Hepatic stellate cell (primary cell): ENCODE results near the gene COL1A1.

Experiments
- DNase-seq: peaks from one replicate; pipeline ENCODE4 v3.0.0; 2011; ENCODE audit warnings: low spot score

Gene COL1A1

DNA sequence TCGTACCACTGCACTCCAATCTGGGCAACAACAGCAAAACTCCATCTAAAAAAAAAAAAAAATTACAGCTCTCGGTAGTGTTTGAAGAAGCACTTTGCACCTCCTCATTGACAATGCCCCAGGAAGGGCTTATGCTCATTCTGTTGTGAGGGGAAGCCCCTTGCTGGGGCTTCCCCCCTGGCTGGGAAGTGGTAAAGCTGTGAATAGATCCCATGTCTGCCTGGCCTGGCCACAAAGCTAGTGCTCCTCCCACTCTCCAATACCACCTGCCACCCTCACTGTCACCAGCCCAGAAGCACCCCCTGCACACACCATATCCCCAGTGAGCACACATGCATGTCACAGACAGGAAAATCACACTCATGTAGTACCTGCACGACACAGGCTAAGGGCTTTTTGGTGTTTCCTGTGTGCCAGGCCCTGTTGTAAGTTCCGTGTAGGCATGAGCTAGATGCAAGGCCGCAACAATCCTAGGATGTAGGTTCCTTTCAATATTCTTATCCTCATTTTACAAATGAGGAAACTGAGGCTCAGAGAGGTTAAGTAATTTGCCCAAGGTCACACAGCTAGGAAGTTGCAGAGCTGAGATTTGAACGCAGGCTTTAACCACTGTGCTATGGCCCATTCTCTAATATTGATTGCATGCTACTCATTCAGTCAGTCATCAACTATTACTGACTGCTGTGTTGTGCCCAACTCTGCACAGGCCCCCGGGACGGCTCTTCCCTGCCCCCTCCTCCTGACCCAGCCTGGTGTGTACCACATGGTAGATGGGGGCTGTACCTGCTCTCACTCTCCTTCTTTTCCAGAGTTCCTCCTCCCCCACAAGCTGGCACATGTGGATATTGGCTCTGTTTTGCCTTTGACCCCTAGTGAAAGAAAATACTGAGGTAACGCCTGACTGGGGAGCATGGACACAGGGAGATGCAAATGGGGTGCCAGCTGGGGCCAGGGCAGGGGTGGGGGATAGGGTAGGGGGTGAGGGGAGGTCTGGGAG is 11.9 kb upstream of the COL1A1 start:
- DNase-seq: no peak

DNA sequence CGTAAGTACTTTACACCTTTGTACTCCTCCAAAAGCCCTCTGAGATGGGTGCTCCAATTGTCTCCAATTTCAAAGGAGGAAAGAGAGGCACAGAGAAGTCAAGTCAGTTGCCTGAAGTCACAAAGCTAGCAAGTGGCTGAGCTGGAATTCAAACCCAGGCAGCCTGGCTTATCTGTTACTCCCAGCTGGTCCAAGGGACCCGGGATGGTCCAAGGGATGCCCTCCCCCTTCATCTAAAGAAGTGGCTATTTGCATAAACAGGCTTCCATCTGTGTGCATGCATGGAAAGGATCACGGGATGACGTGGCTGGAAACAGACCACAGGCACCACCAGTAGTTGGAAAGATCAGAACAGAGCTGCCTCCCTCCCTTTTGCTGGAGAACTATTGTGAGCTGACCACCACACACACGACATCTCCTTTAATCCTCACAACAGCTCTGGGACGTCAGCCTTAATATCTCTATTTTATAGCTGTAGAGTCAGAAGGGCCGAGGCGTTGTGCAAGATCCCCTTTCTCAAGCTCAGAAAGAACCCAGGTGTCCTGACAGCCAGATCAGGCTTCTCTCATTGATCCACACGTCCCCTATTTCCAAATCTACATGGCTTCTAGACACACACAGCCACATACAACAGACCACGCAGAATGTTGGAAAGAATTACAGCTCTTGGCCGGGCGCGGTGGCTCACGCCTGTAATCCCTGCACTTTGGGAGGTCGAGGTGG is 10.9 kb upstream of the COL1A1 start:
- no peak for DNase-seq

DNA sequence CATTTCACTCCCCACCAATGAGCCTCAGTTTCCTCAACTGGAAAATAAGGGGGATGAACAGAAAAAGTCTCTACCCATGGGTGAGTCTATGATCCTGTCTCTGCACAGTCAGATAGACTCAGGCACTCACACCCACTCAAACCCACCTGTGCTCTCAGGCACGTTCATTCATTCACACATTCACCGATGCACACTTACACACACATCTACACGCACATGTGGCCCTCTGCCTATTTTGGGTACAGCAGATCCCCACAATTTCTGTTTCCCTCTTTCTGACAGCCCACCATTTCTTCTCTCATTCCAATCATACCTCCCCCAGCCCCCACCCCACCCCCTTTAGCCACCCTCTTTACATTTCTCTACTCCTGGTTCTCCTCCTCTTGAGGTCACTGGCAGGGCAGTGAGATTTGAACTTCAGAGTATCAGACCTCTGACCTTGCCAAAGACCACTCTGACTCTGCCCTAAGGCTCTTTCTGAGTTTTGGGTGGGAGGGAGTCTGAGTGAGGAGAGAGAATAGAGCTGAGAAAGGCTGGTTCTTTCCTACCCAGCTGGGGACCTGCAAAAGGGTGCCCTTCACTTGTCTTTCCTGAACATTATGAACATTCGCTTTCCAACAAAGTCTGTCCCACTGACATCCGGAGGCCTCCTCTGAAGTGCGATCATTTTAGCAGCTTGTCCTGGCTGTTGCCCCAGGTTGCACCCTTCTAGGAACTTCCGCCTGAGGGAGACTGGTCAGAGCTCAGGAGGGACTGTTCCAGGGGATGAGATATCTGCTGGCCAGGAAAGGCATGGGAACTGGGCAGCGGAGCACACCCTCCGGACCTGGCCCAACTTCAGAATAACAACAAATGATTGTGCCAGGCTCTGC is 10.1 kb upstream of the COL1A1 start:
- DNase-seq: no peak

DNA sequence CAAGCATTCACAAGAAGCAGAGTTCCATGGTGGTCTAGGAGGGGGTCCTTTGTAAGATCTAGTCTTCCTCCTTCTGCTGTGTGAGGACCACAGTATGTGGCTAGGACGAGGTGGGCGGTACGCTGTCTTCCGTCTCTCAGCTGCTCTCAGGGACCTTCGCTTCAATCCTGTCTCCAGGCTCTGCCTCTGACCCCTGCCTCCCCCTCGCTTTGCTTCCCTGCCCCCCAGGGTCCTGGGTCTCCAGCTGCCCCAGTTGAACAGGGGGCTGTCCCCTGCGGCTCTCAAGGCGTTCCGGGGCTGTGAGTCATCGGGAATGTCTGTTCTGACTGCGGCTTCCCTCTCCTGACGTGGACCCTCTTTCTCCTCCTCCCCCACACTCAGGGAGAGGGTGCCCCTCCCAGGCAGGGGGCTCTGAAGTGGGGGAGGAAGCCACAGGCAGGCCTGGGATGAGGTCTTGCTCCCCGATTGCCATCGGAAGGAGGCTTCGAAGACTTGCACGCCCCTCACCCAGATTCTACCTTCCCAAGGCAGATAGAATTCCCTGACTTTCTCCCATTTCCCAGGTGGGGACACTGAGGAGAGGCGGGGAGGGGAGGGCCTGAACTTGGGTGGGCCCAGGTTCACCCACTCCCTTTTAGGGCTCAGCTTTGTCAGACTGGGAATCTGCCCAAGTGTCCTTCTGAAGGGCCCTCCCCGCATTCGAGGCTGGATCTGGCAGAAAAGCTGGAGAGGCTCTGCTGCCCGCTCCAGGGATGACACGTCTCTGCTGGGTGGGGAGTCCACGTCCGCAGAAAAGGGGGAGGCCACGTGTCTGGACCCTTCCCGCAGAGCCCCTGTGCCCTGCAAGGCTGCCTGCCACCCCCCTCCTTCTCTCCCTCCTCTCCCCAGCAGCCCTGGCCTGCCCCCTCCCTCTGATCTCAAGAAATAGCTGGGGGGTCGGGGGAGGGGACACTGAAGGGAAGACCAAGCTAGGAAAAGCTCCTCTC is 9.1 kb upstream of the COL1A1 start:
- DNase-seq: peak; percentile 97

DNA sequence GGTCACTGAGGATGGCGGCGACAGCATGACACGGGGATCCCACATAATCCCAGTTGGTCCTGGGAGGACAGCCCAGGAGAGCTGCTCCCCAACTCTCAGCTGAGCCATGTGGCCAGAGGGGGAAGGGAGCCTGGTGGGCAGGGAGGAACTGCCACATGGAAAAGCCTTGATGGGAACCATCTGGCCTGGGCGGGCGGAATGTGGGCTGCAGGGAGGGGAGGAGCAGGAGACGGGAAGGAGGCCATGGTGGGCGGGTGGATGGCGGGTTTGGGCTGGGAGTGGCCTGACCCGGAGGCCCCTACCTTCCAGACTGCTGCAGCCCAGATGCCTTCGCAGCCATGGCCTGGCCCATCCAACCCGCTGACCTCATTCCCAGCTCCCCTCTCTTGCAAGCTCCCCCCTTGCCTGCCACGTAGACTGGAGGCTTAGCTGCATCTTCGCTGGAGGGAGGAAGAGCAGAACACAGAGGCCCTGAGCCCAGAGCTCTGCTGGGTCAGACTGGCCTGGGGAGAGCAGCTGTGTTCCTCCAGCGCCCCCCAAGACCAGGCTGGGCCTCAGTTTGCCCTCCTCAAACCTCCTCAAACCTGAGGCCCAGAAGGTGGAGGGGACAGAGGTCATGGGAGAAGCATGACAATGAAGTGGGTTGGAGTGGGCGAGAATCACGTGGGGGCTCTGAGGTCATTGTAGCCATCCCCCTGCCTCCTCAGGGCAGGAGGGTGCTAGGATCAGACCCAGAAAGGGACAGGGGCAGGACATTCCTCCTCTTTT is 8.2 kb upstream of the COL1A1 start:
- DNase-seq: peak; percentile 94

DNA sequence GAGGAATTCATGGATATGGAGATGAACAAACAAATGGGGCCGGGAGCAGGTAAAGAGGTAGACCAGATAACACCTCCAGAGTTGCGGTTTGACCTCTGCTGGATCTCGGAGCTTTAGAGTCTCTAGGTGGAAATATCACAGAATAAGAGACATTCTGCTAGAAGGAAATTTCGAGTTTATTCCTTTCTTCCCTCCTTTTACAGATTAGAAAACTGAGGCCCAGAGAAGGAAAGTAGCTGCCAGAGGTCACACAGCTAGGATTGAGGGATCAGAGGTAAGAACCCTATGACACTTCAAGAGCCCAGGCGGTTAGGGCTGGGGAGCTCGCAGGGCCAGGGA is 7.7 kb upstream of the COL1A1 start:
- no peak for DNase-seq

DNA sequence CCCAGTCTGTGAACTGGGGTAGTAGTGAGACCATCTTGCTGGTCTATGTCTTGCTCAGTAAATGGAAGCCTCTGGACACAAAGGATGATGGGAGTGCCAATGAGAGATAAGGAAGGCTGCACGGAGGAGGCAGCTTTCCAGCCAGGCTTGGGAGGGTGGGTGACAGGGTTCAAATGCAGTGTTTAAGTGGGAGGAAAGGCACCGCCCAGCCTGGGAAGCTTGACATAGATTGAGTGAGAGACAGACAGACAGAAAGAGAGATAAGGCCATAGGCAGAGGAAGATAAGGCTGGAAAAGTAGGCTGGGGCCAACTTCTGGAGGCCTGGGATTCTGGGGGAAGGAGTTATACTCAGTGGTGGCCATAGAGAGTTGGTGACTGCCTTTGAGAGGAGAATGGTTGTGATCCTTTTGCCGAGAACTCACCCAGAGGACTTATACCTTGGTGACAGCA is 7.2 kb upstream of the COL1A1 start:
- no peak for DNase-seq

DNA sequence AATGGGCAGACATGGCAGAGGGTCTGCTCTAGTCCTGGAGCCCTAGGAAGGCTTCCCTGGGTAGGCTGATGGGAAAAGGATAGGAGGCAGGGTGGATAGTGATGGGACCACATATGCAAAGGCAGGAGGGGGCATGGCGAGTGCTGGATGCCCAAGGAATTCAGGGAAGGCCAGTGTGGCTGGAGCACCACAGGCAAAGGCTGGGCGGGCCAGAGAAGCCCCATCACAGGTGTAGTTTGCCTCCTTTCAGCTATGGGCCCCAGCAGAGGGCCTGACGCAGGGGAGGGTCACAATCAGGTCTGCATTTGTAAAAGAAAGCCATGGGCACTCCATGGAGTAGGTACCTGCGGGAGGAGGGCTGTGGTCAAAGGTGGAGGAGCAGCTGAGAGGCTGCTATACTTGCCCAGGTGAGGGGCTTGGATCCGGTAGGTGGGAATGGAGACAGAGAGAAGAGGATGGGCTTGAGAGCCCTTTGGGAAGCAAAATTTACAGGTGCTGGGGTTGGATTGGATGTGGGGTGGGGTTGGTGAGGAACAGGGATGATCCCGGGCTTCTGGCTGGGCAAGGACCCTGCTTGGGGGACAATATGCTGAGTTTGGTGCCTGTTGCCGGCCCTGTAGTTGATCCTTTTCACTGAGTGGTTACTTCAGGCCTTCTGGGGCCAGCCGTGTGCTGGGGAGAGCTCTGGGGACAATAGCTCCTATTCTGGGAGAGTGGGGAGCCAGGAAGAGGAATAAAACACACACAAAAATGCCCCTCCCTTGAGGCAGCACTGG is 6.5 kb upstream of the COL1A1 start:
- no peak for DNase-seq

DNA sequence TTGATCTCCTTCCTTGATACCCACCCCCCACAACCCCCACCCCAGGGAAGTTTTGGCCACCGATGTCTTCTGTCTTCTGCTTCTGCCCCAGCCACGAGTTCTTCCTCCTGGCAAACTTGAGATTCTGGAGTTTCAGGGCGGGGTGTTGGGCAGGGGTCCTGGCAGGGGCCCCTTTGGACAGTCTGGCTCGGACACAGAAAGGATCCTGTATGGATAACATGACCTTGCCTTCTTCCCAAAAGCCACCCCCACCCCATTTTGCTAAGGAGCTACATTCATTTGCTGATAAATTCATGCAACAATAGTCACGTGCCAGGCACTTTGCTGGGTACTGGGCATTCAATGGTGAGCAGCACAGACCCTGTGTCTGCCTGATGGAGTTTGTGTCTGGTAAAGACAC is 5.9 kb upstream of the COL1A1 start:
- no peak for DNase-seq

DNA sequence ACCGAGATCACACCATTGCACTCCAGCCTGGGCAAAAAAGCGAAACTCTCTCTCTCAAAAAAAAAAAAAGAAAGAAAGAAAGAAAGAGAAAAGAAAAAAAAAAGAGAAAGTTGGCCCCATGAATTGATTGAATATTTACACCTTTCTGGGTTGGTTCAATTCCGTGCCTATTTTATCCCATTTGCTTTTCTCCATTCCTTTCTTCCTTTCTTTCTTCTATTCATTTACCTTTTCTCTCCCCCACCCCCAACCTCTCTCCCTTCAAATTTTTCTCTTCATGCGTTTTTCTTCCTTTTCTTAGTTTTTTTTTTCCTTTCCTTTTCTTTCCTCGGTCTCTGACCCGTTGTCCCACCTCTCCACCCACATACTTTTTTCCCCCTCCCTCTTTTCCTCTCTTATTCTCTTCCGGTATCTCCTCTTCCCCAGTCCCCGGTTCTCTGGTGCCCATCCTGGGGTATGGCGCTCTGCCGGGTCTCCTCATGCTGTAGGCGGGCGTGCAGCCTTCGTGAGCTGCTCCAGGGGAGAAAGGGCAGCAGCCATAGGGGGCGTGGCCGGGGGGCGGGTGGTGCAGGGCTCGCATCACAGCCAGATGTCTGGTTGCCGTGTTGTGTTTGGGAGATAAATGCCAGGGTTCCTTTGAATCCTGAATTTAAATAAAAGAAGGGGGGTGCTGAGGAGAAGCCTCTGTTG is 5.3 kb upstream of the COL1A1 start:
- no peak for DNase-seq

DNA sequence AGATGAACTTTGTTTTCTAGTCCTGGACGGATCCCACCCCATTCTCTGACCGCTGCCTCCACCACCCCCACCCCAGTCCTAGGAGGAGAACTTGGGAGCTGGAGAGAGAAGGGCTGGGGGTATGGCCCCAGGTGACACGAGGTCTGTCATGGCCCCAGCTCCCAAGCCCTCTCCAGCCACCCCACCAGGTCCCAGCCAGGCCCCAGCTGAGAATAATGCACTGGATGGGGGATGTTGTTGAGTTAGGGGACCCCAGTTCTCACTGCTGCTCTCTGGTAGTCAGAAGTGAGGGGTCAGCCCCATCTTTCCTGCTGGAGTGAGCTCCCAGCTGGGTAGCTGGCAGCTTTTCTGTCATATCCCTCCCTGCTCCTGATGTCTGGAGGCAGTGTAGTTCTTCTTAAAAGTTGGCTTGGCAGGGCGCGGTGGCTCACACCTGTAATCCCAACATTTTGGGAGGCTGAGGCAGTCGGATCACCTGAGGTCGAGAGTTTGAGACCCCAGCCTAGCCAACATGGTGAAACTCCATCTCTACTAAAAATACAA is 4.6 kb upstream of the COL1A1 start:
- no peak for DNase-seq

DNA sequence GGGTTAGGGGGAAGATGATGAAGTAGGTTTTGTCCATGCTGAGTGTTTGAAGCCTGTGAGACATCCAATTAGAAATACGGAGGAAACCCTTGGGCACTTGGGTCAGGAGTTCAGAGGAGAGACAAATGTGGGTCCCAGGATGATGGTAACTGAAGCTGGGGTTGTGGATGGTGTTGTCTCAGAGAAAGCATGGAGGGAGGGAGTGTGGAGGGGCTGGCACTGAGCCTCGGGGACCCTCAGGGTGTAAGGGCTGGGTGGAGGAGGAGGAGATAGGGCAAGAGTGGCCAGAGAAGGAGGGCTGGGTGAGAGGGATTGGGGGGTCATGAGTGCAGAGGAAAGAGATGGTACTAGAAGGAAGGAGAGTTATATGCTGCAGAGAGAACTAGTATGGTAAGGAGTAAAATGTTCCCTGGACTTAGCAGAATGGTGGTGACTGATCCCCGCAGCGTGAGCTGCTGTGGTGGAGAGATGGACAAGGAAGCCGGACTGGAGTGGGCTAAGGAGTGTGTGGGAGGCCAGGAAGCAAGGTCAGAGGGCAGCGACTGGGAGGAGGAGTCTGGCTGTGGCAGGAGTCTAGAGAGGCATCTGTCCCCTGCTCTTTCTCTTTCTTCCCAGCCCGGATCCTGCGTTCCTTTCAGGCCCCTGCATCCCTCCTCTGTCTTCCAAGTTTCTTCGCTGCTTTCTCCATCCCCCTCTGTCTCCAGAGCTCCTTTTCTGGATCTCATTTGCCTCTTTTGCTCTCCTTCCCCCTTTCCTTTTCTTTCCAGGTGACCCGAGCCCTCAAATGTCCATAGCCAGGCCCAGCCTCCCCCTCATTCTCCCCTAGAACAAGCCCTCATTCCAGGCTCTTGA is 3.9 kb upstream of the COL1A1 start:
- no peak for DNase-seq

DNA sequence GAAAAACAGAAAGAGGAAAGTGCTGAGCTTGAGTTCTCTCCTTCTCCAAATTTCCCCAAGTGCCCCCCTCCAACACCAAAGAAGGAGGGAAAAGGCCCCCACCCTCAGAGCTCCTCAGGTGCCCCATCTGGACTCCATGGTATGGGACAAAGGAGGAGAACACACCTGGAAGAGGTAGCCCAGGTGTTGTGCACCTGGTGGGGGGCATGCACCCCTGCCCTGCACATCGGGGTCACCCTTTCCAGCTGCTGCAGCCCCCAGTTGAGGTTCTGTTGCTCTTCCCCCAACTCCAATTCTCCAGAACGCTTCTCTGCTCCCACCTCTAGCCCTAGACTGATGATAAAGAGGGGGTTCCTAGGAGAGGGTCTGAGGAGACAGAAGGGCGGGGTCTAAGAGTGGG is 3.0 kb upstream of the COL1A1 start:
- DNase-seq: no peak

DNA sequence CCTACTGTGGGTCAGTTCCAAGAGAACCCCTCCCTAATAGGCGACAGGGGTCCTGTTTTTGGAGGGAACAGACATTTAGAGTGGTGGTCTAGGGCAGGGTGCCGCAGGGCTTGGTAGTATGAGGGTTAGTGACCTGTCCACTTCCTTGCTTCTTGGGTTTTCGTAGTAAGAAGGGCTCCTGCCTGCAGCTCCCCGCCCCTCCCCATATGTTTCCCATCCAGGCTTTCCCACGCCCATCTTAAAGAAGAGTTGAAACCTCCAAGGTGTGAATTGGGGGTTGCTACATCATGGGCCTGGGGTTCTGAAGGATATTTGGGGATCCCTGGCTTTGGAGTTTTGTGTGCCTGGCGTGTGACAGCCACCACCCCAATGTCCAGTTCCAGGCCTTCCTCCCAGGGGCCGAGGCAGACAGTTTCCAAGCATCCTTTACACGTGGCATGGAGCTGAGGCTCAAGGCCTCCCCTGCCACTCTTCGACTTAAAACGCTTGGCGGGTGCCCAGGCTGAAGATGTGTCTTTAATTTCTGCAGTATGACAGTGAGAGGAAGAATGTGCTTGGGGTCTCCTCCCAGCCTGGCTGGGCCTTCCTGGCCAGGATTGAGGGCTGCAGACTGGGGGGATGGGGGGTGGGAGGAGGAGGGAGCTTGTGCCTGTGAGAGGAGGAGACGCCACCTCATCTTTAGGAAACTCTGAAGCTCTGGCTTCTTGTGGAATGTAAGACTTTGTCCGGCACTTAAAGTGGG is 2.3 kb upstream of the COL1A1 start:
- DNase-seq: peak; percentile 86

DNA sequence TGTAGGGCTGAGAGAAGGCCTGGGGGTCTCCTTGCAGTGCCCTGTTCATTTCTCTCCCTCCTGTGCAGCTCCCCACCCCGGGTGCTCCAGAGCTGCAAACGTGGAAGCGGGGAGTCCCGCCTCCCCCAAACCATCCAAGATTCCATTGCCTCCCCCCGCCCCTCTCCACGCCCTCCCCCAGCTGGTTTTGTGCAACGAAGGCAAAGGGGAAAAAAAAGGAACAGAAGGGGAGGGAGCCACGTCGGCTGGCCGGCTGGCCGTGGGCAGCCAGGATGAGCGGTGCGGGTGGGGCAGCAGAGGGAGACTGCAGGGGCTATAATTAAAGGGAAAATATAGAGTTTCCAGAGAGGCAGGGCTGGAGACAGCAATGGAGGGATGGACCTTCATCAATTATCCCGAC is 1.7 kb upstream of the COL1A1 start:
- DNase-seq: no peak

DNA sequence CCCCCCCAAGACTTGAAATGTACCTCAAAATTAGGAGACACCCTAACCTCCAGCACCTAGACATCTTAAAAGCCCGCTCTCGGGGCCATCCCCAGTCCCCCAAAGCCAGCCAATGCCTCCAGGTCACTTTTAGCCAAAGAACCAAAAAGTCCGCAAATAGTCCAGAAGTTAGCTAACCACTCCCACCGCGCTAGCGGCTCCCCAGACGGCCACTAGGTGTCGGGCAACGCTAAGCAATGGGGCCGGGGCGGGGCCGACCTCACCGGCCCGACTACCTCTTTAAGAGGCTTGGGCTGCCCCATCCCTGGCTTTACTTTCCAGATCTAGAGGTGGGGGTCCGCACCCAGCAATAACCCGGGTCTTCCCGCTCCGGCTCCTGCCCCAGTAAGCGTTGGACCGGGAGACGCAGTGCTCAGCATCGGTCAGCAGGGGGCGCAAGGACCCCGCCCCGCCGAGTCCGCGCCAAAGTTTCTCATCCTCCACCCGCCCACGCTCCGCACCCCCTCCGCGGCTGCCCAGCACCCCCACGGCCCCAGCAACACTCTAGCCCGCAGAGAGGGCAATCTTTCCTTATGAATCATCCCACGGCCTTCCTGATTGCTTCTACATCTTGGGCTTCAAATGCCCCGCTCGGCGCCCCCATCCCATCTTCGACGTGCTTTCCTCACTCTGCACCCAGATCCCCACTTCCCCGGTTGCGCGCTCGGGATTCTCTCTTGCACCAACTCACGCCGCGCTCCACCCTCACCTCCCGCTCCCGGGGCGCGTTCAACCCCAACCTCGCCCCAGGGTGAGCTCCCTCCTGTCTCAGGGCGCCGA is 765 bp downstream of the COL1A1 start:
- peak; percentile 85 for DNase-seq
